HFFc6 (cell line): Measurements from ENCODE around the gene JAKMIP3. TPM values are rescaled to one million over a fixed set of nuclear protein-coding genes. Genes with fewer than 3 reads are reported as not detected.

Source experiments
- DNase-seq: peaks from one replicate; pipeline ENCODE4 v3.0.0-alpha.2; 2018
- H3K27ac Mint-ChIP-seq: 2 replicates; pipeline ENCODE4 v1.8.0; 2020; ENCODE audit warnings: mild to moderate bottlenecking, mixed read lengths
- H3K27me3 Mint-ChIP-seq: 2 replicates; pipeline ENCODE4 v1.8.0; 2021; ENCODE audit warnings: mild to moderate bottlenecking, moderate library complexity, mixed read lengths; ENCODE audit not compliant: insufficient read depth
- H3K36me3 Mint-ChIP-seq: 2 replicates; pipeline ENCODE4 v1.8.0; 2021; ENCODE audit warnings: low read depth, mixed read lengths
- H3K4me1 Mint-ChIP-seq: 2 replicates; pipeline ENCODE4 v1.8.0; 2020; ENCODE audit warnings: low read depth, mixed read lengths
- H3K4me3 Mint-ChIP-seq: 2 replicates; pipeline ENCODE4 v1.8.0; 2020; ENCODE audit warnings: mild to moderate bottlenecking, moderate library complexity, mixed read lengths
- H3K9me3 Mint-ChIP-seq: 2 replicates; pipeline ENCODE4 v1.8.0; 2020; ENCODE audit warnings: mild to moderate bottlenecking, mixed read lengths
- CTCF ChIP-seq: fragments of 200-600 bp; sonication (generic); IDR thresholded peaks from 2 replicates; pipeline ENCODE4 v1.5.0; 2021; ENCODE audit warnings: antibody characterized with exemption, mild to moderate bottlenecking
- total RNA-seq, 6 experiments: library from RNA; stranded (reverse); fragmentation: NEBNext Ultra II Directional; extraction: Animal tissue kit (Norgen Biotek cat#: 25700); gene quantifications; 2 replicates in 1 of 6; 3 replicates in 5 of 6; pipeline ENCODE4 v1.2.3, GENCODE V29; 2021

The JAKMIP3 gene
- total RNA-seq, 6 experiments from 2014 or later, result 0.05 to 0.19 (median 0.13) TPM

- no peak for TF ChIP-seq CTCF
- peaks cover 5% of the 10 kb centered on the region; the same call in 1 of the 2 replicates for H3K9me3 Mint-ChIP-seq
- no peaks in the 10 kb centered on the region for H3K36me3 Mint-ChIP-seq
- H3K4me1 Mint-ChIP-seq, result peaks cover 8% of the 10 kb centered on the region
- H3K4me3 Mint-ChIP-seq, result no peak overlapping the region
- no peak for DNase-seq
- H3K27ac Mint-ChIP-seq, result no peak overlapping the region
- peaks cover 29% of the 10 kb centered on the region for H3K27me3 Mint-ChIP-seq
Observed at GRCh38 chr10:132096863-132097478, 31.2 kb downstream of the JAKMIP3 start.

GRCh38 chr10:132097609-132098377 lies 32.0 kb downstream of the JAKMIP3 start:
- H3K4me1 Mint-ChIP-seq, result peaks cover 8% of the 10 kb centered on the region
- peaks cover 30% of the 10 kb centered on the region for H3K27me3 Mint-ChIP-seq
- DNase-seq, result no peak
- no peak overlapping the region for H3K27ac Mint-ChIP-seq
- TF ChIP-seq CTCF, result no peak
- no peak overlapping the region for H3K4me3 Mint-ChIP-seq
- H3K36me3 Mint-ChIP-seq, result no peaks in the 10 kb centered on the region
- H3K9me3 Mint-ChIP-seq, result peaks cover 5% of the 10 kb centered on the region; the same call in 1 of the 2 replicates

- Mint-ChIP-seq H3K9me3 (peaks cover 5% of the 10 kb centered on the region; the same call in 1 of the 2 replicates), H3K36me3 (no peaks in the 10 kb centered on the region), H3K27ac (no peak overlapping the region), H3K4me3 (no peak overlapping the region), H3K27me3 (peaks cover 36% of the 10 kb centered on the region), H3K4me1 (peaks cover 8% of the 10 kb centered on the region)
- no peak for TF ChIP-seq CTCF
- DNase-seq, result no peak
Observed at GRCh38 chr10:132098539-132099388, 33.0 kb downstream of the JAKMIP3 start.

- Mint-ChIP-seq H3K27me3 (peaks cover 35% of the 10 kb centered on the region), H3K36me3 (no peaks in the 10 kb centered on the region), H3K4me3 (no peak overlapping the region), H3K9me3 (no peaks in the 10 kb centered on the region; the same call in 1 of the 2 replicates), H3K4me1 (peaks cover 8% of the 10 kb centered on the region), H3K27ac (no peak overlapping the region)
- DNase-seq, result no peak
- no peak for TF ChIP-seq CTCF
Observed at GRCh38 chr10:132099389-132100090, 33.8 kb downstream of the JAKMIP3 start.

- Mint-ChIP-seq H3K4me1 (peaks cover 8% of the 10 kb centered on the region), H3K27ac (no peak overlapping the region), H3K27me3 (peaks cover 34% of the 10 kb centered on the region), H3K36me3 (no peaks in the 10 kb centered on the region), H3K9me3 (no peaks in the 10 kb centered on the region), H3K4me3 (no peak overlapping the region)
- DNase-seq, result no peak
- TF ChIP-seq CTCF, result no peak
Observed at GRCh38 chr10:132100091-132100481, 34.3 kb downstream of the JAKMIP3 start.
